Duodenal mucosa (tissue), 2 donors: ENCODE measurements around the gene SLC15A2.
"Not testable (repeated sequence)": the region's sequence is repeated elsewhere in the genome, so short reads cannot be mapped to it uniquely, and the experiment has no call there.

ENCODE experiments used
- H3K27ac ChIP-seq: one replicate; pipeline ENCODE4 v1.7.0; 2013; ENCODE audit warnings: low read depth, low read length
- H3K27me3 ChIP-seq, 2 donors: one replicate each; pipeline ENCODE4 v1.7.0; 2013; ENCODE audit warnings: low read length in 2 of 2, control low read depth in 1 of 2; ENCODE audit not compliant: insufficient read depth in 2 of 2, control insufficient read depth in 1 of 2
- H3K36me3 ChIP-seq, 2 donors: one replicate each; pipeline ENCODE4 v1.7.0; 2013; ENCODE audit warnings: low read length in 2 of 2, control low read depth in 1 of 2; ENCODE audit not compliant: insufficient read depth in 2 of 2, control insufficient read depth in 1 of 2
- H3K4me1 ChIP-seq, 2 donors: one replicate each; pipeline ENCODE4 v1.7.0; 2013; ENCODE audit warnings: low read length in 2 of 2, control low read depth in 1 of 2; ENCODE audit not compliant: insufficient read depth in 2 of 2, control insufficient read depth in 1 of 2
- H3K4me3 ChIP-seq, 2 donors: one replicate each; pipeline ENCODE4 v1.7.0; 2013; ENCODE audit warnings: low read length in 2 of 2, low read depth in 1 of 2
- H3K9ac ChIP-seq, 2 donors: one replicate each; pipeline ENCODE4 v1.7.0; 2013; ENCODE audit warnings: low read length in 2 of 2, low read depth in 1 of 2
- H3K9me3 ChIP-seq, 2 donors: one replicate each; pipeline ENCODE4 v1.7.0; 2013; ENCODE audit warnings: low read length in 2 of 2, control low read depth in 1 of 2; ENCODE audit not compliant: control insufficient read depth in 1 of 2

The SLC15A2 gene, protein sequence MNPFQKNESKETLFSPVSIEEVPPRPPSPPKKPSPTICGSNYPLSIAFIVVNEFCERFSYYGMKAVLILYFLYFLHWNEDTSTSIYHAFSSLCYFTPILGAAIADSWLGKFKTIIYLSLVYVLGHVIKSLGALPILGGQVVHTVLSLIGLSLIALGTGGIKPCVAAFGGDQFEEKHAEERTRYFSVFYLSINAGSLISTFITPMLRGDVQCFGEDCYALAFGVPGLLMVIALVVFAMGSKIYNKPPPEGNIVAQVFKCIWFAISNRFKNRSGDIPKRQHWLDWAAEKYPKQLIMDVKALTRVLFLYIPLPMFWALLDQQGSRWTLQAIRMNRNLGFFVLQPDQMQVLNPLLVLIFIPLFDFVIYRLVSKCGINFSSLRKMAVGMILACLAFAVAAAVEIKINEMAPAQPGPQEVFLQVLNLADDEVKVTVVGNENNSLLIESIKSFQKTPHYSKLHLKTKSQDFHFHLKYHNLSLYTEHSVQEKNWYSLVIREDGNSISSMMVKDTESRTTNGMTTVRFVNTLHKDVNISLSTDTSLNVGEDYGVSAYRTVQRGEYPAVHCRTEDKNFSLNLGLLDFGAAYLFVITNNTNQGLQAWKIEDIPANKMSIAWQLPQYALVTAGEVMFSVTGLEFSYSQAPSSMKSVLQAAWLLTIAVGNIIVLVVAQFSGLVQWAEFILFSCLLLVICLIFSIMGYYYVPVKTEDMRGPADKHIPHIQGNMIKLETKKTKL

DNA sequence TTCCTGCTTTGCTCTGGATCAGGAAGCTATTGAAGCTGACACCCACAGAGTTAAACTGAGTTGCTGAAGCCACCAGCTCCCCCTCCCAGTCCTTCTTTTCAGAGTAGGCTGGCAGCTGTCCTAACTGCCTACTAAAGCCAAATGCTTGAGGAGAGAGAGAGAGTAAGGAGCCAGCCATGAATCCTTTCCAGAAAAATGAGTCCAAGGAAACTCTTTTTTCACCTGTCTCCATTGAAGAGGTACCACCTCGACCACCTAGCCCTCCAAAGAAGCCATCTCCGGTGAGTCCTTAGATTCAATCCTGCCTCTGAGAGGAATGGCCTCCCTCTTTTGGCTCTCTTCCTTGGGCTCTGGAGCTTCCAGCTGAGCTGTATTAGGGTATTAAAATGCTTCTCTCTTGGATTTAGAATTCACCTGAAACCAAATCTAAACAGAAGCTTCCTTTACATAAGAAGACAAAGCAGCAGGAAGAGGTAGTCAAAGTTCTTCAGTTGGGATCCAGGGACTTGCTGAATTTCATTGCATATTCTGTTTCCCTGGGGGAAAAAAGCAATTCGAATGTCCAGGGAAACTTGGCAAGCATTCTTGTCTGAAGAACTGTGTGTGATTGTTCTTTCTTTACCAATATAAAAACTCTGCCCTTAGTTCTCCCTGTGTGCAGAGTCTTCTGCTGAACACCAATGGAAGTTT, at the start of gene SLC15A2:
Gene SLC15A2, plus strand, starts transcription at position 101 of the 690 bp plus-strand sequence. Its CDS starts 76 bp downstream, at position 177.
- no peak within 1 kb of the TSS for H3K27ac ChIP-seq
- no peak within 1 kb of the TSS for H3K4me3 ChIP-seq
- no peaks in the 10 kb centered on the region for H3K4me1 ChIP-seq
- no peaks in the 10 kb centered on the region for H3K27me3 ChIP-seq
- no peak within 1 kb of the TSS for H3K9ac ChIP-seq
- H3K36me3 ChIP-seq: peaks cover 0 to 4% of the 10 kb centered on the region in 2 donors
- no peaks in the 10 kb centered on the region for H3K9me3 ChIP-seq

DNA sequence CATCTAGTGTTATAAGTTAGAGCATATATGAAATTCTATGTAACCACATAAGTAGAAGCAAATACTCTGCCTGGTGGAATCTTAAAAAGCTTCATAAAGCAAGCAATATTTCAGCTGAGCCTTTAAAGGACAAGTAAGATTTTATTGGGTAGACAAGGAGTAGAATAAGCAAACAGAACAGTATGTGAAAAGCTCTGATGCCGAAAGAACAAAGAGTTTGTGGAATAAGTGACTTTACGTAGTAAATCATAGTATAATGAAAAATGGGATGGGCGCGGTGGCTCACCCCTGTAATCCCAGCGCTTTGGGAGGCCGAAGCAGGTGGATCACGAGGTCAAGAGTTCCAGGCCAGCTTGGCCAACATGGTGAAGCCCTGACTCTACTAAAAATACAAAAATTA, 49.3 kb upstream of the SLC15A2 start:
- Histone ChIP-seq H3K27me3 (no peaks in the 10 kb centered on the region), H3K9me3 (no peaks in the 10 kb centered on the region), H3K4me1 (peaks cover 0 to 3% of the 10 kb centered on the region in 2 donors), H3K36me3 (no peaks in the 10 kb centered on the region), H3K27ac (no peak overlapping the region), H3K4me3 (no peak overlapping the region), H3K9ac (no peak overlapping the region)

DNA sequence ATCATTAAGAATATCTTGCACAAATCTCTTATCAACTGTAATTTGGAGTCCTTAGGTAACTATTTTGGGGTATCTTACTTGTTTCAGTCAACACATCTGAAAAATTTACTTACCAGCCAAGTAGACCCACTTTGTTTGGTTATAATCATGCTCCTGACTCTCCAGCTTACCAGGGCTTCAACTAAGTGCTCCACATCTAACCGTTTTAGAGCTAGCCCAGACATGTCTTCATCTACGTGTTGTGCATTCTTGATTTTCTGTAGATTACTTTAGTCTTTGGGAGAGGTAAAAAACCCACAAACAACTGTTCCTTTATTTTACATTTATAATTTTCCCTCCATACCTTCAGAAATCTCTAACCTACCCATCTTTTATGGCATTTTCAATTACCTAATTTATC, 41.9 kb upstream of the SLC15A2 start:
- Histone ChIP-seq H3K36me3 (peaks cover 0 to 13% of the 10 kb centered on the region in 2 donors), H3K27ac (no peak overlapping the region), H3K4me1 (peaks cover 3 to 4% of the 10 kb centered on the region in 2 donors), H3K9me3 (no peaks in the 10 kb centered on the region), H3K4me3 (no peak overlapping the region), H3K9ac (no peak overlapping the region), H3K27me3 (no peaks in the 10 kb centered on the region)

DNA sequence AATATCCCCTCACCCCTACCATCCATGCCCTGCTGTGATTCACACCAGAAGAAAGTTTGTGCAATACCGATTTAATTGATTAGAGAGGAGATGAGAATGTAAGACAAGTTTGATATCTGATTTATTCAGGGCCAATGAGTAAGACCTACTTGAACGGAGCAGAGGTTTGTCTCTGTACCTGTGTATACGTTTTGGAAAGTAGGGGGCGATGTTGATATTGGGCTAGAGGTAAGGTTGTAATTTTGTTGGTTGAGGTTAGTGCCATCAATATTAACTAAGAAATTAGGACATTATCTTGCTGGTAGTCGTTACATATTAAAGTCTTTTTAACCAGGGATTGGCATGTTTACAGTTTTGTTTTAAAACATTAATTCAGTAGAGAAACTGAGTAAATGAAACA, 38.6 kb upstream of the SLC15A2 start:
- Histone ChIP-seq H3K27ac (no peak overlapping the region), H3K4me3 (no peak overlapping the region), H3K4me1 (peaks cover 0 to 4% of the 10 kb centered on the region in 2 donors), H3K36me3 (peaks cover 0 to 13% of the 10 kb centered on the region in 2 donors), H3K9ac (no peak overlapping the region), H3K9me3 (no peaks in the 10 kb centered on the region), H3K27me3 (no peaks in the 10 kb centered on the region)

DNA sequence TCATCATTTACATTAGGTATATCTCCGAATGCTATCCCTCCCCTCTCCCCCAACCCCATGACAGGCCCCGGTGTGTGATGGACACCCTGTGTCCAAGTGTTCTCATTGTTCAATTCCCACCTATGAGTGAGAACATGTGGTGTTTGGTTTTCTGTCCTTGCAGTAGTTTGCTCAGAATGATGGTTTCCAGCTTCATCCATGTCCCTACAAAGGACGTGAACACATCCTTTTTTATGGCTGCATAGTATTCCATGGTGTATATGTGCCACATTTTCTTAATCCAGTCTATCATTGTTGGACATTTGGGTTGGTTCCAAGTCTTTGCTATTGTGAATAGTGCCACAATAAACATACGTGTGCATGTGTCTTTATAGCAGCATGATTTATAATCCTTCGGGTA, 36.4 kb upstream of the SLC15A2 start:
- H3K4me1 ChIP-seq, H3K9ac ChIP-seq, H3K4me3 ChIP-seq, H3K27ac ChIP-seq, H3K9me3 ChIP-seq, H3K27me3 ChIP-seq: not testable (repeated sequence)
- H3K36me3 ChIP-seq: peaks cover 0 to 13% of the 10 kb centered on the region in 2 donors

DNA sequence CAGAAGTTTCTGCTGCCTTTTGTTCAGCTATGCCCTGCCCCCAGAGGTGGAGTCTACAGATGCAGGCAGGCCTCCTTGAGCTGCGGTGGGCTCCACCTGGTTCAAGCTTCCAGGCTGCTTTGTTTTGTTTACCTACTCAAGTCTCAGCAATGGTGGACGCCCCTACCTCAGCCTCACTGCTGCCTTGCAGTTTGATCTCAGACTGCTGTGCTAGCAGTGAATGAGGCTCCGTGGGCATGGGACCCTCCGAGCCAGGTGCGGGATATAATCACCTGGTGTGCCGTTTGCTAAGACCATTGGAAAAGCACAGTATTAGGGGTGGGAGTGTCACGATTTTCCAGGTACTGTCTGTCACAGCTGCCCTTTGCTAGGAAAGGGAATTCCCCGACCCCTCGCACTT, 31.0 kb upstream of the SLC15A2 start:
- H3K27me3 ChIP-seq, H3K9ac ChIP-seq, H3K4me3 ChIP-seq, H3K27ac ChIP-seq, H3K9me3 ChIP-seq, H3K4me1 ChIP-seq: not testable (repeated sequence)
- peaks cover 0 to 13% of the 10 kb centered on the region in 2 donors for H3K36me3 ChIP-seq

DNA sequence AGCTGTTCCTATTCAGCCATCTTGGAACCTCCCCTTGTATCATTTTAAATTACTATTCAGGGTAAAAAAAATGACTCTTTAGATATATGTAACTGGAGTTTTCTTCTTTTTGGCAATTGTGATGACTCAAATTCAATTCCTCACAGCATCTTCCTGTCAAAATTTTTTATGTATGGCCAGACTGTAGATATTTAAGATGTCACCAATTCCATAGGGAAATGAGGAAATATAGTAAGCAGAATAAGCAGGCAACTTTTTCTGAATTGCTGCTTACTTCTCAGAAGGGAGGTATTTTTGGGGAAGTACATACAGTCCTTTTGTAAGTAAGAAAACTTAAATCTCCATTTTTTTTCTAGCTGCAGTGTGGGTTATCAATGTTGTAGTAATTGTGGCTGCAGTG, 30.4 kb upstream of the SLC15A2 start:
- no peak overlapping the region for H3K27ac ChIP-seq
- H3K4me1 ChIP-seq: no peaks in the 10 kb centered on the region
- peaks cover 0 to 13% of the 10 kb centered on the region in 2 donors for H3K36me3 ChIP-seq
- H3K27me3 ChIP-seq: no peaks in the 10 kb centered on the region
- no peaks in the 10 kb centered on the region for H3K9me3 ChIP-seq
- no peak overlapping the region for H3K4me3 ChIP-seq
- H3K9ac ChIP-seq: no peak overlapping the region

DNA sequence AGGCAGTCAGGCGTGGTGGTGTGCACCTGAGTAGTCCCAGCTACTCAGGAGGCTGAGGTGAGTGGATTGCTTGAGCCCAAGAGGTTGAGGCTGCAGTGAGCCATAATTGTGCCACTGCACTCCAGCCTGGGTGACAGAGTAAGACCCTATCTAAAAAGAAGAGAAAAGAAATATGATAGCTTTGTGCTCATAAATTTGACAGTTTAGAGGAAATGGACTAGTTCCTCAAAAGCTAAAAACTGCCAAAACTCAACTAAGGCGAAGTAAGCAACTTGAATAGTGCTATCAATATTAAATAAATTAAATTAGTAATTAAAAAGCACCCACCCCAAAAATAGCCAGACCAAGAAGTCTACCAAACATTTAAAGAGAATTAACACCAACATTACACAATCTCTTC, 24.5 kb upstream of the SLC15A2 start:
- Histone ChIP-seq H3K27me3 (no peaks in the 10 kb centered on the region), H3K9ac (no peak overlapping the region), H3K36me3 (peaks cover 0 to 18% of the 10 kb centered on the region in 2 donors), H3K9me3 (no peaks in the 10 kb centered on the region), H3K4me3 (no peak overlapping the region), H3K27ac (no peak overlapping the region), H3K4me1 (no peaks in the 10 kb centered on the region)

DNA sequence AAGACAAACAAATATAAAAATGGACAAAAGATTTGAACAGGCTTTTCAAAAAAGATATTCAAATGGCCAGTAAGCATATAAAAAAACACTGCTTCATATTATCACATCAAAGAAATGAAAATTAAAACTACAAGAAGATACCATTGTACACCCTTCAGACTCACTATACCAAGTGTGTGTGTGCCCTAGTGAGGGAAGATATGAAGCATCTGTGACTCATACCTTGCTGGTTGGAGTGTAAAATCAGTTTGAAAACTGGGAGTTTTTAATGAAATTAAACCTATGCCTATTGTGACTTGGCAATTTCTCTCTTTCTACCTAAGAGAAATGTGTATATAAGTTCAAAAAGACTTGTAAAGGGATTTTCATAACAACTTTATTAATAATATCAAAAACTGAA, 23.5 kb upstream of the SLC15A2 start:
- Histone ChIP-seq H3K36me3 (peaks cover 0 to 13% of the 10 kb centered on the region in 2 donors), H3K9me3 (no peaks in the 10 kb centered on the region), H3K27me3 (no peaks in the 10 kb centered on the region), H3K9ac (no peak overlapping the region), H3K4me1 (no peaks in the 10 kb centered on the region), H3K27ac (no peak overlapping the region), H3K4me3 (no peak overlapping the region)

DNA sequence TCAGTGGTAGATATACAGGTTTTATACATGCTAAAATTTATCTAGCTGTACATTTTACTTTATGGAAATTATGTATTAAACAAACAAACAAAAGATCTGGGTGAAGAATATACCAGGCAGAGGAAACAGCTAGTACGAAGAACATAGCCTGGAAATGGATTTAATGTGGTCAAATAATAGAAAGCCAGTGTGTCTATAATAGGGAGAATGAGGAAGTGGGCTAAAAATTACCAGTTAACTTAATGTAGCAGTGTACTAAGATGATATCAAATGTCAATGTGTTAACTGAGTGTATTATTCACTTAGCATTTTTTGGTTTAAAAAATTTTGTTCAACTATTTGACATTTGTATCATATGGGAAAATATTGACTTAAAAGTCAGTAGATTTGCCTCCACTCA, 22.8 kb upstream of the SLC15A2 start:
- H3K4me3 ChIP-seq: no peak overlapping the region
- H3K27me3 ChIP-seq: no peaks in the 10 kb centered on the region
- H3K27ac ChIP-seq: no peak overlapping the region
- peaks cover 0 to 9% of the 10 kb centered on the region in 2 donors for H3K36me3 ChIP-seq
- no peaks in the 10 kb centered on the region for H3K4me1 ChIP-seq
- H3K9me3 ChIP-seq: no peaks in the 10 kb centered on the region
- H3K9ac ChIP-seq: no peak overlapping the region
